ENCODE results near the gene WDFY4.

The WDFY4 gene

GRCh38 chr10:48776528-48776927 lies 91.9 kb downstream of the WDFY4 start:
- DNase-seq = no peak

DNA sequence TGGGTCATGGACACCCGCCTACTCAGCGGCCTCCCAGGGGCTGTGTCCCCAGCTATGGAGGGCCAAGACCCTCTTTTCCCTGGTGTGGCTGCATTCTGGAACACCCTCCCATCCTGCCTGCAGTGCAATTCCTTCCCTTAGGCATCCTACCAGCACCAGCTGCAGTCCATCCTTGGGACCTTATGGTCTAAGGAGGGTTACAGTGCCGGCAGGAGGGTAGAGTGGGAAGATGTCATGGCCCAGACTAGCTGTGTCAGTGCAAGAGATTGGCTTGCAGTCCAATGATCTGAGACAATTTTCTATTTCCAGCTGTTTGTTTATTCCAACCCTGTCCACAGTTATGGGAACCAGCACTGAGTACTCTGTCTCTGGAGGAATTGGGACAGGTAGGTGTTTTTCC lies 92.4 kb downstream of the WDFY4 start:
- DNase-seq = no peak

DNA sequence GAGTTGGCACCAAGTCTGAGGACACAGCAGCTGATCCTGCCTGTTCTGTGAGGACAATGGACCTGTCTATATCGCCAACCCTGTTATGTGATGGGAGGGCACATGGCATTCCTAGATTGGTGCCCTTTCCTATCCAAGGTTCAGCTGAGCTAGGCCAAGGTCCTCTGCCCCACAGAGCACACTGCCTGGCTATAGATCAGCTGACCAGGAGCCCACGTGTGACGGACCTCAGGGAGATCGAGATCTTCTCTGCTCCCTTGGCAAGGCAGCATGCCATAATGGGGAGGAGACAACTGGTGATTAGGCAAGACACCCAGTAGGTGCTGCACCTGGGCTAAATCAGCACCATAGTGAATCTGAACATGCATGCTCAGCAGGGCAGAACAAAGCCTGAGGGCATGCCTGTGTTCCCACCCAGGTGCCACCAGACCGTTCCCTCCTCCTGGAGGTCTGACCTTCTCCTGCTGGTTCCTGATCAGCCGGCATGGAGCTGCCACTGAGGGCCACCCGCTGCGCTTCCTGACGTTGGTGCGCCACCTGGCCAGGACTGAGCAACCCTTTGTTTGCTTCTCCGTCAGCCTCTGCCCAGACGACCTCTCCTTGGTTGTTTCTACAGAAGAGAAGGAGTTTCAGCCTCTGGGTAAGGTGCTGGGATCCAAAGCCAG lies 93.7 kb downstream of the WDFY4 start:
- DNase-seq = no peak

GRCh38 chr10:48779077-48779476 lies 94.4 kb downstream of the WDFY4 start:
- DNase-seq = no peak

DNA sequence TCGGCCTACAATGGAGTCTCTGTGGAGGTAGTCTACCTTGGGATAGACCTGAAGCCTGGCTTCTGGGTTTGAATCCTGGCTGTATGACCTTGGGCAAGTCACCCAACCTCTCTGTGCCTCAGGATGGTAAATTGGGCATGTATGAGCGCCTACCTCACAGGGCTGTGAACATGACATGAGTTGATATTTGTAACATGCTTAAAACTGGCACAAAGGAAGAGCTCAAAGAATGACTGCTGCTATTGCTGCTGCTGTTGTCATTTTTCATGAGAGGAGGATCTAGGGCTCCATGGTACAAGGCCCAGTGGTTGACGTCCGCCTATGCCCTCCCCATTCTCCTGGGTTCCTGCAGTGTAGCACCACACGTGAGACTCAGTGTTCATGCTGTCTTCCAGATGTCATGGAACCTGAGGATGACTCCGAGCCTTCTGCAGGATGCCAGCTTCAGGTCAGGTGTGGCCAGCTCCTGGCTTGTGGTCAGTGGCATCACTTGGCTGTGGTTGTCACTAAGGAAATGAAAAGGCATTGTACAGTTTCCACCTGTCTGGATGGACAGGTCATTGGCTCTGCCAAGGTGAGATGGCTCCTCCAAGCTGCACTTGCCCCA lies 95.0 kb downstream of the WDFY4 start:
- DNase-seq = no peak

GRCh38 chr10:48780341-48780740 lies 95.7 kb downstream of the WDFY4 start:
- DNase-seq = no peak

DNA sequence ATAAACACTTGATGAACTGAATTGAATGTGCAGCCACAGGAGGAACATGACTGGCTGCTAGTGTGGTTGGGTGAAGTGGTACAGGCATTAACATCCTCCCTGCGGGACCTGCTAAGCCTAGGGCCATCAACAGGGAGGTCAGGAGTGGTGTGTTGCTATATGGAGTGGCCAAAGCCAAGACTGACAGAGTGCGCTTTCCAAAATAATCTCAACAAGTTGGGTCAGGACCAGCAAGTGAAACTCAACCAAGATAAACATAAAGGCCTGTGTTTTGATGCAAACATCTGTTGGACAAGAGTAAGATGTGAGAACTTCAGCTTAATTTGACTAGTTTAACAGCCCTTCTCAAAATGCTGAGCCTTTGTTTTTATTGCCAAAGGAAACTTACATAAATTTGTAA lies 97.7 kb downstream of the WDFY4 start:
- no peak for DNase-seq

DNA sequence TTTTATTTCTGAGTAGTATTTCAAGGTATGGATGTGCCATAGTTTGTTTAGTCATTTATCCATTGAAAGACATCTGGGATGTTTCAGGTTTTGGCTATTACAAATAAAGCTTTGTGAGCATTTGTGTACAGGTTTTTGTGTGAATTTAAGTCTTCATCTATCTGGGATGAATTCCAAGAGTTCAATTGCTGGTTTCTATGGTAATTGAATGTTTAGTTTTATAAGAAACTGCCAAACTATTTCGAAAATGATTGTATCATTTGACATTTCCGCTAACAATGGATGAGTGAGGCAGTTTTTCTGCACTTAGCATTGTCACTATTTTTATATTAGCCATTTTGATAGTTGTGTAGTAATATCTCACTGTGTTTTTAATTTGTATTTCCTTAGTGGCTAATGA lies 99.4 kb downstream of the WDFY4 start:
- DNase-seq = no peak

GRCh38 chr10:48785796-48786195 lies 101.1 kb downstream of the WDFY4 start:
- no peak for DNase-seq

GRCh38 chr10:48786606-48787282 lies 102.1 kb downstream of the WDFY4 start:
- DNase-seq = no peak

- no peak for DNase-seq
Observed at GRCh38 chr10:48788554-48788953, 103.9 kb downstream of the WDFY4 start.

DNA sequence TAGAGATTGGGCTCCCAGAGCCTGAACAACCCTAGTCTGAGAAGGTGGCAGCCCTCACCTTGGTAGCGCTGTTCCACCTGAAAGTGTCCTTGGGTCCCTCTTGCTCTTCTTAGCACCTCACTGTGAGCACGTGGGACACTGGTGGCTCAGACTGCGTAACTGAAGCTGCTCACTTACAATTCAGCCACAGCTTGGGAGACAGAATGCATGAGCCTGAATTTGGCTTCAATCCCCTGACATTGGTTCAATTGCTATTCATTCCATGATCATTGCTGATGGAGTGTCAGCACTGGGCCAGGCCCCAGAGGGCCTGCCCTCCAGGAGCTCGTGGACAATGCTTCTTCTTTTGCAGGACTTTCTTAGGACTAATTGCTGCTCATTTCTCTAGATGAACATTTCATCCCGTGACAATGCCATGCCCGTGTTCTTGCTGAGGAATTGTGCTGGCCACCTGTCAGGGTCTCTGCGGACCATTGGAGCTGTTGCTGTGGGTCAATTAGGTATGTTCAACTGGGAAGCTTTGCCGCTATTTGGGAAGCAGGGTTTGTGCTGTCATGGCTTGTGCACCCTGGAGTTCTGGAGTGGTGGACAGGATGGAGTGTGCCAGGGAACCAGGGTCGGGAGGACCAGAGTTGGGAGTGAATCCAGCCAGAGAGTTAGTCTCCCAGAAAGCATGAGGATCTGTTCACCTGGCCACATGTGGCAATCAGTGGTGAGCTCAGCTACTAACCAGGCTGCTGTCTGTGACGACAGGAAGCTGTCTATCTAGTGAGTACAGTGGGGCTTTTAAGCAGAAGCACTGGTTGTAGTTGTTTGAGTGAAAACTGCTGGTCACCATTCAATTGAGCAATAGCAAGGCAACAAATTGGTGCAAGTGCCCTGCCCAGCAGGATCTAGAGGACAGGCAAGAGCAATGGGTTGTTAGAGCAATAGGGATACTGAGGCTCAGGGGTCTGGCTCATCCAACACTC lies 105.1 kb downstream of the WDFY4 start:
- no peak for DNase-seq

GRCh38 chr10:48790457-48791044 lies 105.9 kb downstream of the WDFY4 start:
- DNase-seq = no peak

DNA sequence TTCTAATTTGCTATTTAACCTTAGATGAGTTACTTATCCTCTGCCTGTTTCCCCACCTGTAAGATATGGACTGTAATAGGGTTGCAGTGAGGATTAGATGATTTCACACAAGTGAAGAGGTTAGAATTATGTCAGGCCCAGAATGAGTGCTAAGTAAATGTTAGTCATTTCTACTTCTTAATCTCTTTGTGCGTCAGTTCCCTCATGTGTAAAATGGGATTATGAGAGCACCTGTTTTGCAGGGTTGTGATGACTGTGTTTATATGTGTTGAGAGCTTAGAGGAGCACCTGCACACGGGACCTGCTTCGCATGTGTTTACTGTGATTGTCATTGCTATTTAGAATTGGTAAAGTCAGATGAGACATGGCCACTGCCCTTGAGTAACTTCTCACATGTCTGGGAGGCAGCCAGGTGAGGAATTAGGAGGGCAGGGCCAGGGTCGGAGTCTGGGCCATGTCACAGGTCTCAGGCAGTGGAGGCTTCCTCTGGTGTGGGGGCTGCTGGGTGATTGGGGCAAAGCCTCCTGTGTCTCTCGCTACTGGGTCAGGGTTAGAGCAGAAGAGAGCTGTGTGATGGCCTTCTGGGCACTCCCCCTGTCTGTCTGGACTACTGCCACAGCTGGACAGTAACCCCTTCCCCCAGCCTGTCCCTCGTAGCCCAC lies 106.7 kb downstream of the WDFY4 start:
- DNase-seq = no peak

DNA sequence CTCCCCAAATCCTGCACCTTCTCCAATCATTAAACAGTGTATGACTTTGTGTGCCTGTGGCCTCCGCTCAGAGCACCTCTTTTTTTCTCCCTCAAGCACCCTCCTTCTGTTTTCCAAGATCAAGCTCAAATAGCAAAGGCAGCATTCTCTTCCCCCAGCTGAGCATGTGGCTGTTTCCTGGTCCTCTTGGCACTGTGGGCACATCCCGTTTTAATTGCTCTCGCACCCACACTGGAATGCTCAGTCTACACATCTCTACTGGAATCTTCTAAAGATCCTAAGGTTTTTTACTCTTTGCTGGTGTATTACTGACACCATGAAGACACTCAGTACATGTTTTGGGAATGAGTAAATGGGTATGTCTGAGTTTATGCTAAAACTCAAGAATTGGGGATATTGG lies 107.4 kb downstream of the WDFY4 start:
- DNase-seq = no peak

- peak; percentile 48 for DNase-seq
Observed at GRCh38 chr10:48792687-48793096, 108.0 kb downstream of the WDFY4 start.

DNA sequence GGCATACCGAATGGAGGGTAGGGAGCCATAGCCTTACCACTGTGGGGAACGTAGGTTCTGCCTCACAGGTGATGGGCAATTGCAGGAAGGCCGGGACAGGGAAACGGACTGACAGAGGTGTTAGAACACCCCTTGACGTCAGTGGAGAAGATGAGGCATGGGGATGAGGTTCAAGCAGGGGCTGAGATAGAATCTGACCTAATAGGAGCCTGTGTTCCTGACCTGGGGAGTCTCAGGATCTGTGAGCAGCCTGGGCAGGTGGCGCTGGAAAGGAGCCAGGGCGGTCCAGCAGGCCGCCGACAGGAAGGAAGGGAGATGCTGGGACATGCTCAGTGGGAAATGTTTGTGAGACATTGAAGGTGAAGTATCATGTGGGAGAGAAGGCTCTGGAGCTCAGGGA lies 109.4 kb downstream of the WDFY4 start:
- no peak for DNase-seq

GRCh38 chr10:48796713-48797245 lies 112.1 kb downstream of the WDFY4 start:
- DNase-seq = no peak

DNA sequence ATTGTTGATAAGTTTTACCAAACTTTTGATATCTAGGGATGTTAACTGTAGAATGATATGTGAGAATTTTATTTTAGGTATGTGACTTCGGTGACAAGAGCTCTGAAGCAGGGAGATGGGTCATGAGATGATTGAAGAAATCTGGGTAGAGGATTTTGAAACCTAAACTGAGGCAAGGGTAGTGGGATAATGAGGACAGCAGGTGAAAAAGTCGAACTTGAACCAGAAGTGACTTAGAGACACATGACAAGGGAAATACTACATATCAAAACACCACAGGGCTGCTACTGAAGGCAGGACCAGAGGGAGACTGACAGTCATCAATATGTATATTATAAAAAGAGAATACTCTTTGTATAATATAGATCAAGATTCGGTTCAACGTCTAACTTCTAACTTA lies 113.2 kb downstream of the WDFY4 start:
- no peak for DNase-seq

- DNase-seq = no peak
Observed at GRCh38 chr10:48798481-48799254, 114.0 kb downstream of the WDFY4 start.

DNA sequence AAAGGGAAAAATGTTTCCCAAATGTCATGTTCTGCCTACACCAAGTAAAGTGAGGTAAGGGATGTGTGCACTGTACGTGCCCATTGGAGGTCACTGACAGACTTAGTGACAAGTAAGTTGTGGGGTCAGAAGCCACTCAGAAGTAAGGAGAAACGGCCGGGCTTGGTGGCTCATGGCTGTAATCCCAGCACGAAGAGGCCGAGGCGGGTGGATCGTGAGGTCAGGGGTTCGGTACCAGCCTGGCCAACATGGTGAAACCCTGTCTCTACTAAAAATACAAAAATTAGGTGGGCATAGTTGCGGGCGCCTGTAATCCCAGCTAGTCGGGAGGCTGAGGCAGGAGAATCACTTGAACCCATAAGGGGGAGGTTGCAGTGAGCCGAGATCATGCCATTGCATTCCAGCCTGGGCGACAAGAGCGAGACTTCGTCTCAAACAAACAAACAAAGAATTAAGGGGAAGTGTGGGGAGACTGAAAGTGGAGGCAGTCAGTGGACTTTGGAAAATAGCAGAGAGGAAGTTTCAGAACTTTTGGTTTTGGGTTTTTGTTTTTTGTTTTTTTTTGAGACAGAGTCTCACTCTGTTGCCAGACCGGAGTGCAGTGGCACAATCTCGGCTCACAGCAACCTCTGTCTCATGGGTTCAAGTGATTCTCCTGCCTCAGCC lies 114.8 kb downstream of the WDFY4 start:
- no peak for DNase-seq

All from right hindlimb (tissue), 1 donor.